HCT116 (cell line): ENCODE results near the gene WDR59. TPM values are rescaled to one million over a fixed set of nuclear protein-coding genes. Genes with fewer than 3 reads are reported as not detected.
A peak's percentile ranks its signal among the peaks of the same experiment; 100 is the strongest.
"Not testable (repeated sequence)": the region's sequence is repeated elsewhere in the genome, so short reads cannot be mapped to it uniquely, and the experiment has no call there.

Experiments
- ATAC-seq: fragments of 200-7000 bp; cut with Tn5 transposase; 2 replicates; pipeline ENCODE4 v1.9.1; 2020; ENCODE audit warnings: mild to moderate bottlenecking, moderate library complexity
- BruUV-seq: library from RNA; stranded (reverse); fragments of 400-500 nt; replicated peaks from 2 replicates; lab custom pipeline; 2021; lab: Mats Ljungman, UMichigan
- CTCF ChIA-PET: fragments of 300-600 bp; sonication (Branson Sonifier 250); formaldehyde crosslinking; loops from one replicate; lab custom pipeline; 2021; ENCODE audit warnings: antibody characterized with exemption; lab: Charles Lee
- POLR2A ChIA-PET: fragments of 300-600, 350-600 bp; sonication (Branson Sonifier 250); formaldehyde crosslinking; loops from one replicate; lab custom pipeline; 2021; ENCODE audit warnings: antibody characterized with exemption; lab: Charles Lee
- RAD21 ChIA-PET, 2 experiments: fragments of 300-600 bp; sonication (Branson Sonifier 250); formaldehyde crosslinking; loops; one replicate each; lab custom pipeline; 2023; ENCODE audit warnings: low total read pairs in 2 of 2; ENCODE audit not compliant: uncharacterized antibody in 2 of 2, unreplicated experiment in 2 of 2, low non-redundant PET in 1 of 2; lab: Charles Lee
- DNase-seq: peaks from one replicate; pipeline ENCODE4 v3.0.0-alpha.2; 2010; ENCODE audit warnings: low read depth, low spot score
- H2AFZ ChIP-seq: fragments of 200-600 bp; shearing (Covaris generic), sonication (generic); 2 replicates; pipeline ENCODE4 v1.6.1; 2017; ENCODE audit warnings: low read depth, mixed run types, mixed read lengths, antibody characterized with exemption, low read length; ENCODE audit not compliant: poor library complexity, severe bottlenecking
- H3K27ac ChIP-seq: 2 replicates; pipeline ENCODE4 v1.5.1; 2012; ENCODE audit warnings: low read depth, low read length
- H3K27me3 ChIP-seq: fragments of 200-600 bp; sonication (generic); 2 replicates; pipeline ENCODE4 v1.6.1; 2016; ENCODE audit warnings: mixed run types, low read length, mixed read lengths; ENCODE audit not compliant: insufficient read depth
- H3K36me3 ChIP-seq, 2 experiments: fragments of 200-500 bp in 1 of 2; fragments of 200-600 bp in 1 of 2; sonication (Bioruptor generic) in 1 of 2; sonication (generic) in 1 of 2; 2 replicates each; pipeline versions ENCODE4 v1.5.1 to v1.6.1; 2014 to 2016; ENCODE audit warnings: low read length in 2 of 2, inconsistent platforms in 1 of 2, mixed read lengths in 1 of 2, mixed run types in 1 of 2; ENCODE audit not compliant: insufficient read depth in 2 of 2, control insufficient read depth in 1 of 2
- H3K4me1 ChIP-seq, 2 experiments: fragments of 200-600 bp in 1 of 2; sonication (generic) in 1 of 2; 2 replicates each; pipeline versions ENCODE4 v1.5.1 to v1.6.1; 2012 to 2017; ENCODE audit warnings: low read length in 2 of 2, inconsistent platforms in 1 of 2, mild to moderate bottlenecking in 1 of 2, mixed read lengths in 1 of 2, mixed run types in 1 of 2, moderate library complexity in 1 of 2; ENCODE audit not compliant: insufficient read depth in 2 of 2, control insufficient read depth in 1 of 2
- H3K4me2 ChIP-seq: fragments of 200-600 bp; sonication (generic); 2 replicates; pipeline ENCODE4 v1.6.1; 2017; ENCODE audit warnings: mixed run types, low read length, mixed read lengths
- H3K4me3 ChIP-seq, 2 experiments: fragments of 200-600 bp in 1 of 2; sonication (generic) in 1 of 2; replicated peaks in 1 of 2; 2 replicates each; pipeline ENCODE4 v1.5.1; 2011 to 2016; ENCODE audit warnings: low read length in 2 of 2, control low read depth in 1 of 2, low read depth in 1 of 2, mild to moderate bottlenecking in 1 of 2, mixed read lengths in 1 of 2, mixed run types in 1 of 2
- H3K79me2 ChIP-seq: fragments of 200-600 bp; sonication (generic); 2 replicates; pipeline ENCODE4 v1.6.1; 2017; ENCODE audit warnings: mild to moderate bottlenecking, mixed run types, low read length, moderate library complexity, mixed read lengths; ENCODE audit not compliant: insufficient read depth
- H3K9ac ChIP-seq: fragments of 200-600 bp; sonication (generic); 2 replicates; pipeline ENCODE4 v1.6.1; 2016; ENCODE audit warnings: low read length, mixed read lengths
- H3K9me2 ChIP-seq: fragments of 200-600 bp; sonication (generic), shearing (Covaris generic); 2 replicates; pipeline ENCODE4 v1.6.1; 2017; ENCODE audit warnings: mixed run types, mild to moderate bottlenecking, moderate library complexity; ENCODE audit not compliant: insufficient read depth
- H3K9me3 ChIP-seq, 2 experiments: fragments of 200-500 bp in 1 of 2; fragments of 200-600 bp in 1 of 2; sonication (Bioruptor generic) in 1 of 2; sonication (generic) in 1 of 2; 2 replicates each; pipeline ENCODE4 v1.6.1; 2014 to 2017; ENCODE audit warnings: low read length in 2 of 2, mixed read lengths in 2 of 2, inconsistent platforms in 1 of 2, low read depth in 1 of 2, mild to moderate bottlenecking in 1 of 2, mixed run types in 1 of 2, moderate library complexity in 1 of 2; ENCODE audit not compliant: control insufficient read depth in 1 of 2, insufficient read depth in 1 of 2
- H4K20me1 ChIP-seq: fragments of 200-600 bp; sonication (generic), shearing (Covaris generic); 2 replicates; pipeline ENCODE4 v1.6.1; 2017; ENCODE audit warnings: mixed run types, mild to moderate bottlenecking, moderate library complexity; ENCODE audit not compliant: insufficient read depth
- CBX3 ChIP-seq: IDR thresholded peaks from 2 replicates; pipeline ENCODE4 v1.6.1; 2012; ENCODE audit warnings: low read depth
- CTCF ChIP-seq, 3 experiments: fragments of 200-600 bp in 1 of 3; sonication (generic) in 1 of 3; IDR thresholded peaks in 2 of 3; conservative IDR thresholded peaks in 1 of 3; 2 replicates each; pipeline ENCODE4 v1.5.1; 2012 to 2017; ENCODE audit warnings: low read depth in 2 of 3, low read length in 2 of 3, antibody characterized with exemption in 1 of 3, borderline replicate concordance in 1 of 3, control low read depth in 1 of 3, mild to moderate bottlenecking in 1 of 3, mixed read lengths in 1 of 3, mixed run types in 1 of 3, moderate library complexity in 1 of 3; ENCODE audit not compliant: insufficient read depth in 1 of 3
- EZH2phosphoT487 ChIP-seq: fragments of 200-600 bp; IDR thresholded peaks from 2 replicates; pipeline ENCODE4 v1.6.1; 2018; ENCODE audit warnings: antibody characterized with exemption, borderline replicate concordance
- SP1 ChIP-seq: IDR thresholded peaks from 2 replicates; pipeline ENCODE4 v1.6.1; 2012; ENCODE audit warnings: low read depth
- intact Hi-C: fragments of 100-400 bp; cut with micrococcal nuclease; formaldehyde crosslinking; loops from 2 replicates; pipeline ENCODE4 v1.10.0; 2022
- total RNA-seq: library from RNA; stranded (reverse); gene quantifications from one replicate; pipeline ENCODE4 v1.2.1, GENCODE V29; 2021; ENCODE audit not compliant: unreplicated experiment

WDR59 gene
- total RNA-seq, 1 experiment from 2014 or later, result 96.9 TPM

GRCh38 chr16:75017670-75018525, 33.0 kb upstream of the WDR59 start (continued):
- TF ChIP-seq EZH2phosphoT487 (no peak), SP1 (no peak), CTCF (IDR thresholded peaks at IDR 0.05 in 2 of 3, conservative IDR thresholded peaks at IDR 0.05 in 1 of 3; ENCODE audit: borderline replicate concordance in 1 of 3, insufficient read depth in 1 of 3, low read depth in 2 of 3, low read length in 2 of 3) (no peak)

- BruUV-seq, DNase-seq, intact Hi-C loops, H3K9me2 ChIP-seq, H3K36me3 ChIP-seq, H4K20me1 ChIP-seq, RAD21 ChIA-PET, POLR2A ChIA-PET, H3K9ac ChIP-seq, ATAC-seq, H3K4me3 ChIP-seq, H3K27ac ChIP-seq, H3K27me3 ChIP-seq, H2AFZ ChIP-seq: not testable (repeated sequence)
- Histone ChIP-seq H3K79me2 (peaks cover 96% of the 10 kb centered on the region), H3K9me3 (peaks cover 4 to 14% of the 10 kb centered on the region in 2 experiments; a peak in 2 of 4 replicates), H3K4me2 (peak overlapping the region; percentile 50), H3K4me1 (peaks cover 69 to 75% of the 10 kb centered on the region in 2 experiments)
- 0 out of 2 replicates have a peak, but pooled peaks have one; percentile 3 for TF ChIP-seq CBX3
- CTCF ChIA-PET, result interaction anchor here (2.3 kb wide), 1 partner anchor 18 kb away, joined by 5 read pairs; the partner anchor contains the start of gene ZNRF1
These were observed 31.6 kb upstream of the WDR59 start for GRCh38 chr16:75016451-75017081.
